T-cell (primary cell): ENCODE data around the gene ZNF14. TPM values are rescaled to one million over a fixed set of nuclear protein-coding genes. Genes with fewer than 3 reads are reported as not detected.
A peak's percentile ranks its signal among the peaks of the same experiment; 100 is the strongest.
"Not testable (repeated sequence)": the region's sequence is repeated elsewhere in the genome, so short reads cannot be mapped to it uniquely, and the experiment has no call there.

ENCODE experiments used
- ATAC-seq, 4 experiments: fragments of 200-7000 bp in 3 of 4; fragments of 150-1000 bp in 1 of 4; cut with Tn5 transposase; replicated peaks in 1 of 4; 1 replicate in 3 of 4; 2 replicates in 1 of 4; pipeline ENCODE4 v1.10.0; 2021; ENCODE audit warnings: moderate library complexity in 3 of 4, mild to moderate bottlenecking in 2 of 4, moderate number of reproducible peaks in 1 of 4
- CTCF ChIA-PET, 2 donors: fragments of 300-600 bp; sonication (Branson Sonifier 250); formaldehyde crosslinking; loops; one replicate each; lab custom pipeline; 2022; ENCODE audit warnings: antibody characterized with exemption in 2 of 2; lab: Charles Lee
- POLR2A ChIA-PET, 2 donors: fragments of 300-600 bp; sonication (Branson Sonifier 250); formaldehyde crosslinking; loops; one replicate each; lab custom pipeline; 2022; ENCODE audit warnings: antibody characterized with exemption in 2 of 2; lab: Charles Lee
- DNase-seq, 35 experiments: peaks; one replicate each; pipeline versions ENCODE4 v3.0.0 to v3.0.0-alpha.2; 2013 to 2023
- H3K27ac ChIP-seq: one replicate; pipeline ENCODE4 v1.5.1; 2013; ENCODE audit warnings: low read length
- H3K27me3 ChIP-seq, 2 experiments: replicated peaks in 1 of 2; 1 replicate in 1 of 2; 2 replicates in 1 of 2; pipeline versions ENCODE4 v1.6.1 to v1.7.0; 2013; ENCODE audit warnings: low read length in 1 of 2, mixed read lengths in 1 of 2; ENCODE audit not compliant: control insufficient read depth in 2 of 2, insufficient read depth in 2 of 2; ENCODE audit errors: extremely low read depth in 1 of 2
- H3K36me3 ChIP-seq, 2 donors: 1 replicate in 1 of 2; 2 replicates in 1 of 2; pipeline versions ENCODE4 v1.6.1 to v1.7.0; 2013; ENCODE audit warnings: low read length in 1 of 2; ENCODE audit not compliant: control insufficient read depth in 2 of 2, insufficient read depth in 1 of 2; ENCODE audit errors: extremely low read depth in 1 of 2
- H3K4me1 ChIP-seq, 2 experiments: 1 replicate in 1 of 2; 2 replicates in 1 of 2; pipeline versions ENCODE4 v1.6.1 to v1.7.0; 2013; ENCODE audit warnings: low read length in 2 of 2, mixed read lengths in 1 of 2; ENCODE audit not compliant: insufficient read depth in 2 of 2, control insufficient read depth in 1 of 2; ENCODE audit errors: extremely low read depth in 1 of 2
- H3K4me3 ChIP-seq, 2 donors: 1 replicate in 1 of 2; 2 replicates in 1 of 2; pipeline versions ENCODE4 v1.5.1 to v1.7.0; 2013; ENCODE audit warnings: mild to moderate bottlenecking in 2 of 2, low read length in 1 of 2, moderate library complexity in 1 of 2; ENCODE audit not compliant: control insufficient read depth in 1 of 2; ENCODE audit errors: extremely low read depth in 1 of 2
- H3K9me3 ChIP-seq: 2 replicates; pipeline ENCODE4 v1.7.0; 2013
- H3K27ac Mint-ChIP-seq, 2 donors: one replicate each; pipeline ENCODE4 v1.8.0; 2020 to 2021; ENCODE audit warnings: mild to moderate bottlenecking in 2 of 2, mixed read lengths in 2 of 2
- H3K27me3 Mint-ChIP-seq, 2 donors: one replicate each; pipeline ENCODE4 v1.8.0; 2021 to 2022; ENCODE audit warnings: mixed read lengths in 2 of 2
- H3K36me3 Mint-ChIP-seq: one replicate; pipeline ENCODE4 v1.8.0; 2021; ENCODE audit warnings: mixed read lengths
- H3K4me1 Mint-ChIP-seq, 3 donors: one replicate each; pipeline ENCODE4 v1.8.0; 2020 to 2022; ENCODE audit warnings: mixed read lengths in 3 of 3, mild to moderate bottlenecking in 1 of 3
- H3K4me3 Mint-ChIP-seq, 3 donors: one replicate each; pipeline ENCODE4 v1.8.0; 2020 to 2022; ENCODE audit warnings: mild to moderate bottlenecking in 3 of 3, mixed read lengths in 3 of 3, moderate library complexity in 3 of 3
- H3K9me3 Mint-ChIP-seq, 3 donors: one replicate each; pipeline ENCODE4 v1.8.0; 2020 to 2022; ENCODE audit warnings: mixed read lengths in 3 of 3
- WGBS: methylation state at CpG from one replicate; pipeline ENCODE4 v1.1.5; 2013; ENCODE audit warnings: missing lambda C conversion rate; ENCODE audit not compliant: insufficient coverage; 5-methylcytosine and 5-hydroxymethylcytosine counted together
- total RNA-seq, 35 experiments: library from RNA in 6 of 35; stranded (reverse) in 6 of 35; fragments of 120-200 nt in 1 of 35; gene quantifications; one replicate each; pipeline versions ENCODE4 v1.2.1 to v1.2.4 and lab custom pipeline; 2013 to 2026

Gene ZNF14
- total RNA-seq, 5 donors from 2014 or later (not counting 1 experiment from before 2014, with no cell fraction given) = 19.4 to 27.7 (median 21.7) TPM

DNA sequence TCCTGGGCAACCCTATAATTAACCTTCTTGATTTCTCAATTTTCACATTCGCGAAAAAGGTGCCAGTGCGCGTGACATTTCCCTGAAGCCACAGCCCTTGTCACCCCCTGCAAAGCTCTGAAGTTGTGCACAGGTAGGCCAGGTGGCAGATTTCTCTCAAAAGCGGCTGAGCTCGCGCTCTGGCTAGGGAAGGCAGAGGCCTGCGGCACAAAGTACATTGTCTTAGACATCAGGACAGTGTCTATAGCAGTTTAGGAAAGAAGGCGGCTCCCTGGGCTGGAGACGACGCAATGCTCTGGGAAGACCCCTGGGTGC, 42.9 kb upstream of the ZNF14 start:
- H3K4me1 ChIP-seq = peaks cover 17 to 20% of the 10 kb centered on the region in 2 experiments
- no peaks in the 10 kb centered on the region for H3K9me3 ChIP-seq
- POLR2A ChIA-PET = interaction anchor here (0.6 to 2.1 kb wide), 7 partner anchors 26 to 95 kb away, joined by 3 to 26 read pairs (median 3); partner anchors contain the start of genes ZNF253 (in 1 of the 2) and ZNF506 (in 1 of the 2)
- WGBS = 3% methylated on average over 11 of the region's 11 CpGs
- Mint-ChIP-seq H3K36me3 (peaks cover 24% of the 10 kb centered on the region), H3K4me3 (peak overlapping the region; percentile 86 to 98 (median 92)), H3K9me3 (no peaks in the 10 kb centered on the region), H3K27ac (peak overlapping the region; percentile 85 to 89), H3K27me3 (no peaks in the 10 kb centered on the region), H3K4me1 (peaks cover 49 to 61% (median 59%) of the 10 kb centered on the region in 3 donors)
- DNase-seq (peak in 5 of 35 experiments; percentile 6 to 24 (median 19)), ATAC-seq (peak; percentile 8 to 37 (median 15))
- H3K27ac ChIP-seq = peak overlapping the region; percentile 48
- H3K27me3 ChIP-seq = no peaks in the 10 kb centered on the region
- H3K36me3 ChIP-seq = peaks cover 0 to 7% of the 10 kb centered on the region in 2 donors
- CTCF ChIA-PET = interaction anchor here (0.6 to 1.7 kb wide), 5 partner anchors 14 to 90 kb away, joined by 4 to 11 read pairs (median 5); partner anchors contain the start of genes ZNF253 (in 1 of the 2) and ZNF506 (in 1 of the 2)
- peak overlapping the region; percentile 87 to 88 for H3K4me3 ChIP-seq

DNA sequence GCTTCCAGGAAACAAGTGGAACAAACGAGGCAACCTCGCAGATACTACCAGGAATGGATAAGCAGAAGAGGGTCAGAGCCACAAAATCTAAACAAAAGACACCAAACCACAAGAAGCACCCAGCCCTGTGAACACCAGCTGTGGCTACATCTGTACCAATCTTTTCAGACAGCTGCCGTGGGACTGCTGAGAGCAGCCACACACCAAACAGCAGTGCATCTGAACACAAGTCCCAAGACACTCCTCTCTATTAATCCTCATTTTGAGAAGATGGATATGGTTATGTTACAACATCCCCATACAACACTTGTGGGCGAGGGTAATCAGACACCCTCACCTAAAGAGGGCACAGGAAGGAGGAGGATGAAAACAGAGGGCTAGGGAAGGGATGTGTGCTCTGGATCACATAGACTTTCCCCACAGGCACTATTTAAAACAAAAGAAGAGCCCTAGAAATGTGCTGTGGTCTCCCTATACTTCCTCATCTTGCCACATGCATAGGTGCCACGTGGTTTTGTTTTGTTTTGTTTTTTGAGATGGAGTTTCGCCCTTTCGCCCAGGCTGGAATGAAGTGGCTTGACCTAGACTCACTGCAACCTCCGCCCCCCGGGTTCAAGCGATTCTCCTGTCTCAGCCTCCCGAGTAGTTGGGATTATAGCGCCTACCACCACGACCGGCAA, 41.6 kb upstream of the ZNF14 start:
- Mint-ChIP-seq H3K36me3 (peaks cover 17% of the 10 kb centered on the region), H3K9me3 (no peaks in the 10 kb centered on the region), H3K27ac (no peak overlapping the region), H3K4me1 (peaks cover 40 to 52% (median 51%) of the 10 kb centered on the region in 3 donors), H3K27me3 (no peaks in the 10 kb centered on the region), H3K4me3 (peak overlapping the region in 2 of 3 donors; percentile 34 to 92)
- no peak overlapping the region for H3K4me3 ChIP-seq
- whole genome bisulfite sequencing = 90% methylated on average over 10 of the region's 14 CpGs
- no peak overlapping the region for H3K27ac ChIP-seq
- CTCF ChIA-PET = no interaction called here
- H3K9me3 ChIP-seq = no peaks in the 10 kb centered on the region
- no peak for ATAC-seq
- POLR2A ChIA-PET = interaction anchor here (0.5 to 0.7 kb wide), 2 partner anchors 47 to 1625 kb away, joined by 3 to 4 read pairs; partner anchors contain the start of gene ZNF506 (in 1 of the 2)
- peaks cover 0 to 7% of the 10 kb centered on the region in 2 donors for H3K36me3 ChIP-seq
- DNase-seq = no peak
- no peaks in the 10 kb centered on the region for H3K27me3 ChIP-seq
- peaks cover 17 to 20% of the 10 kb centered on the region in 2 experiments for H3K4me1 ChIP-seq

DNA sequence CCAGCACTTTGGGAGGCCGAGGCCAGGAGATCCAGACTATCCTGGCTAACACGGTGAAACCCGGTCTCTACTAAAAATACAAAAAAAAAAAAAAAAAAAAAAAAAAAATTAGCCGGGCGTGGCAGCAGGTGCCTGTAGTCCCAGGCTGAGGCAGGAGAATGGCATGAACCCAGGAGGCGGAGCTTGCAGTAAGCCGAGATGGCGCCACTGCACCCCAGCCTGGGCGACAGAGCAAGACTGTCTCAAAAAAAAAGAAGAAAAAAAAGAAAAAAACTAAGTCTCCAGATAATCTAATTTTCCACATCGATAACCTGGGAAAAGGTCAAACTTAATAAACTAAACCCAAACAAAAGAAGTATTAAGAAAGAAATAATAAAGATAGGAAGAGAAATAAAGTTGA, 39.1 kb upstream of the ZNF14 start:
- no CpG with 5 or more reads among the region's 10 CpGs for WGBS
- H3K4me3 Mint-ChIP-seq, H3K27ac Mint-ChIP-seq, POLR2A ChIA-PET, H3K9me3 ChIP-seq, H3K36me3 ChIP-seq, H3K27ac ChIP-seq, CTCF ChIA-PET, H3K27me3 Mint-ChIP-seq, H3K9me3 Mint-ChIP-seq, H3K36me3 Mint-ChIP-seq, H3K27me3 ChIP-seq, DNase-seq, ATAC-seq, H3K4me3 ChIP-seq: not testable (repeated sequence)
- H3K4me1 Mint-ChIP-seq = peaks cover 19 to 28% (median 28%) of the 10 kb centered on the region in 3 donors
- peaks cover 5 to 11% of the 10 kb centered on the region in 2 experiments for H3K4me1 ChIP-seq

DNA sequence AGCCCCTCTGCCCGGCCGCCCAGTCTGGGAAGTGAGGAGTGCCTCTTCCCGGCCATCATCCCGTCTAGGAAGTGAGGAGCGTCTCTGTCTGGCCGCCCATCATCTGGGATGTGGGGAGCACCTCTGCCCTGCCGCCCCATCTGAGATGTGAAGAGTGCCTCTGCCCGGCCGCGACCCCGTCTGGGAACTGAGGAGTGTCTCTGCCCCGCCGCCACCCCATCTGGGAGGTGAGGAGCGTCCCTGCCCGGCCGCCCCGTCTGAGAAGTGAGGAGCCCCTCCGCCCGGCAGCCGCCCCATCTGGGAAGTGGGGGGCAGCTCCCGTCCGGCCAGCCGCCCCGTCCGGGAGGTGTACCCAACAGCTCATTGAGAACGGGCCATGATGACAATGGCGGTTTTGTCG, 37.1 kb upstream of the ZNF14 start:
- H3K27me3 ChIP-seq, H3K27me3 Mint-ChIP-seq, ATAC-seq, H3K4me3 Mint-ChIP-seq, H3K9me3 ChIP-seq, H3K4me1 ChIP-seq, H3K36me3 Mint-ChIP-seq, H3K4me3 ChIP-seq, CTCF ChIA-PET, DNase-seq, H3K27ac Mint-ChIP-seq, H3K27ac ChIP-seq, H3K9me3 Mint-ChIP-seq, H3K36me3 ChIP-seq: not testable (repeated sequence)
- POLR2A ChIA-PET = interaction anchor here in 1 of 2 donors (0.7 kb wide), 1 partner anchor 1839 kb away, joined by 3 read pairs; no protein-coding TSS in a partner anchor
- WGBS = 100% methylated on average over 5 of the region's 28 CpGs
- H3K4me1 Mint-ChIP-seq = peaks cover 7 to 14% (median 13%) of the 10 kb centered on the region in 3 donors

DNA sequence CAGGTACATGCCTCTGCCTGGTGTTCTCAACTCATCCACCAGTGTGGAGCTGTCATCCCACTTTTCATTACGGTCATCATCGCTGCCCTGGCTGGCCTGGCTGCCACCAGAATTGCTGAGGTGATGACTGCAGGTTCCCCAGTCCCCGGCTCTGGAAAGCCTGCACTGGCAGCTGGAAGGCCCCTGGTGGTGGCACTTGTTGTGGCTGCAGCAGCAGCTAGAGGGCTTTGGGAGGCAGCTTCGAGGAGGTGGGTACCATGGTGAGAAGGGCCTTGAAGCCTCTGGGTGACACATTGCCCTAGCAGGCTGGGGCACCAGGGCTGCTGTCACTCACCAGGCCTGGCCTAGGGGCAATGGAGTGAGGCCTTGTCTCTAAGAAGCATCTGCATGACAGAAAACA, 25.3 kb upstream of the ZNF14 start:
- POLR2A ChIA-PET = interaction anchor here in 1 of 2 donors (0.5 kb wide), 1 partner anchor 807 kb away, joined by 3 read pairs; no protein-coding TSS in a partner anchor
- CTCF ChIA-PET = no interaction called here
- ATAC-seq = no peak

DNA sequence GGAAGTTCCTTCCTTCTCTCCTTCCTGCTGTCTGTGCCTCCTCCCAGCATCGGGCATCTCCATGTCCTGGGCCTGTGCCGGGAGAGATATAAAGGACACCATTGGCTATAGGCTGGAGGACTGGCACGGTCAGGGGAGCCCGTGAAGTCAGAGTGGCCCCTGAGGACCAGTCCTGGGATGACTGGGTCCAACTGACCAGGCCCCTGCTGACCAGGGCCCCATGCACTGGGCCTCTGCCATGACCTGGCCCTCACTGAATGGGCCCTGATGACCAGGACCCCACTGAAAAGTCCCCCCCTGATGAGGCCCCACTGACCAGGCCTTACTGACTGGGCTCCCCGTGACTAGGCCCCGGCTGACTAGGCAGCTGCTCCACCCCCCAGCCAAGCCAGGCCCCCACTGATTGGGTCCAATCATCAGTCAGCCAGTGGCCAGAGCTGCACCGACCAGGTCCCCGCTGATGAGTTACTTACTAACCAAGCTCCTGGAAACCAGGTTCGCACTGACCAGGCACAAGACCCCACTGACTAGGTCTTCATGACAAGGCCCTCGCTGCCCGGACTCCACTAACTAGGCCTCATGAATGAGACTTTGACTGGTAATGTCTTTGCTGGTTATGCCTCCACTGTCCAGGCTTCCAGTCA, 20.0 kb upstream of the ZNF14 start:
- no peaks in the 10 kb centered on the region for H3K9me3 ChIP-seq
- no peak for ATAC-seq
- no peak overlapping the region for H3K27ac Mint-ChIP-seq

More for the DNA sequence above, 25.3 kb upstream of the ZNF14 start:
- no peak overlapping the region for H3K4me3 ChIP-seq
- peaks cover 10% of the 10 kb centered on the region for H3K36me3 Mint-ChIP-seq
- H3K27ac Mint-ChIP-seq = no peak overlapping the region
- H3K9me3 Mint-ChIP-seq = no peaks in the 10 kb centered on the region
- no peak overlapping the region for H3K4me3 Mint-ChIP-seq
- H3K27me3 Mint-ChIP-seq = no peaks in the 10 kb centered on the region
- no peaks in the 10 kb centered on the region for H3K4me1 ChIP-seq
- H3K27ac ChIP-seq = no peak overlapping the region
- no peaks in the 10 kb centered on the region for H3K4me1 Mint-ChIP-seq
- H3K27me3 ChIP-seq = no peaks in the 10 kb centered on the region
- H3K9me3 ChIP-seq = no peaks in the 10 kb centered on the region
- 100% methylated on average over 3 of the region's 4 CpGs for WGBS
- DNase-seq = no peak
- H3K36me3 ChIP-seq = no peaks in the 10 kb centered on the region

More for the DNA sequence above, 20.0 kb upstream of the ZNF14 start:
- Mint-ChIP-seq H3K4me3 (no peak overlapping the region), H3K9me3 (no peaks in the 10 kb centered on the region), H3K27me3 (no peaks in the 10 kb centered on the region), H3K36me3 (no peaks in the 10 kb centered on the region), H3K4me1 (no peaks in the 10 kb centered on the region)
- H3K27ac ChIP-seq = no peak overlapping the region
- POLR2A ChIA-PET = no interaction called here
- no peaks in the 10 kb centered on the region for H3K36me3 ChIP-seq
- WGBS = 96% methylated on average over 10 of the region's 11 CpGs
- H3K4me1 ChIP-seq = no peaks in the 10 kb centered on the region
- CTCF ChIA-PET = no interaction called here
- no peak for DNase-seq
- no peak overlapping the region for H3K4me3 ChIP-seq
- H3K27me3 ChIP-seq = peaks cover 0 to 2% of the 10 kb centered on the region in 2 experiments
